GM06990 (cell line): ENCODE data around the gene BHLHA15.
A peak's percentile ranks its signal among the peaks of the same experiment; 100 is the strongest.

Source experiments
- DNase-seq: peaks from one replicate; pipeline ENCODE4 v3.0.0-alpha.2; 2011; ENCODE audit not compliant: insufficient read length; ENCODE audit errors: extremely low read depth
- H3K27me3 ChIP-seq: replicated peaks from 2 replicates; pipeline ENCODE4 v1.6.0; 2011; ENCODE audit warnings: low read length; ENCODE audit not compliant: control insufficient read depth, insufficient read depth
- H3K36me3 ChIP-seq: 2 replicates; pipeline ENCODE4 v1.5.1; 2011; ENCODE audit warnings: low read length; ENCODE audit not compliant: control insufficient read depth, insufficient read depth
- H3K4me3 ChIP-seq: replicated peaks from 2 replicates; pipeline ENCODE4 v1.5.1; 2011; ENCODE audit warnings: low read depth, mild to moderate bottlenecking, control low read depth, low read length
- TF ChIP-seq, protein P1 (sequence below): IDR thresholded peaks from 2 replicates; pipeline ENCODE4 v1.5.1; 2011; ENCODE audit warnings: low read length, control low read depth, mild to moderate bottlenecking, inconsistent platforms; ENCODE audit not compliant: insufficient read depth, poor library complexity, severe bottlenecking

The BHLHA15 gene

DNA sequence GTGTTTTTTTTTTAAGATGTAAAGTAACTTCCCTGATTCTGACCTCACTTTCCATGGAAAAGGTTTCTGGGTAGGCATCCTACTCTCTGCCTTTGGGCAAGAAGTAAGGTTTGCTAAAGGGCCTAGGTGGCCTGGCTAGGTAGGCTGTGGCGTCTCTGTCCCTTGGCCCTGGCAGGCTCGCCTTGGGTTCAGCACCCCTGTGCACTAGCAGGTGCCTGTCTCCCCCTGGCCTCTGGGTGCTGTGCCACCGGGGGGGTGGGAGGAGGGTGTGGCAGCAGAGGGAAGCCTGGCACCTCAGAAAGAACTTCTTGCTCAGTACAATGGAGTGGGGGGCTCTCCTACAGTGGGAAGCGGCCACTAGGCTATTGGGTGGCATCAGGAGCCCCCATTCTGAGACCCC lies 26.8 kb downstream of the BHLHA15 start:
- DNase-seq: no peak
- Histone ChIP-seq H3K4me3 (no peak overlapping the region), H3K27me3 (no peaks in the 10 kb centered on the region), H3K36me3 (peaks cover 4% of the 10 kb centered on the region)
- TF ChIP-seq, protein P1, sequence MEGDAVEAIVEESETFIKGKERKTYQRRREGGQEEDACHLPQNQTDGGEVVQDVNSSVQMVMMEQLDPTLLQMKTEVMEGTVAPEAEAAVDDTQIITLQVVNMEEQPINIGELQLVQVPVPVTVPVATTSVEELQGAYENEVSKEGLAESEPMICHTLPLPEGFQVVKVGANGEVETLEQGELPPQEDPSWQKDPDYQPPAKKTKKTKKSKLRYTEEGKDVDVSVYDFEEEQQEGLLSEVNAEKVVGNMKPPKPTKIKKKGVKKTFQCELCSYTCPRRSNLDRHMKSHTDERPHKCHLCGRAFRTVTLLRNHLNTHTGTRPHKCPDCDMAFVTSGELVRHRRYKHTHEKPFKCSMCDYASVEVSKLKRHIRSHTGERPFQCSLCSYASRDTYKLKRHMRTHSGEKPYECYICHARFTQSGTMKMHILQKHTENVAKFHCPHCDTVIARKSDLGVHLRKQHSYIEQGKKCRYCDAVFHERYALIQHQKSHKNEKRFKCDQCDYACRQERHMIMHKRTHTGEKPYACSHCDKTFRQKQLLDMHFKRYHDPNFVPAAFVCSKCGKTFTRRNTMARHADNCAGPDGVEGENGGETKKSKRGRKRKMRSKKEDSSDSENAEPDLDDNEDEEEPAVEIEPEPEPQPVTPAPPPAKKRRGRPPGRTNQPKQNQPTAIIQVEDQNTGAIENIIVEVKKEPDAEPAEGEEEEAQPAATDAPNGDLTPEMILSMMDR: no peak

DNA sequence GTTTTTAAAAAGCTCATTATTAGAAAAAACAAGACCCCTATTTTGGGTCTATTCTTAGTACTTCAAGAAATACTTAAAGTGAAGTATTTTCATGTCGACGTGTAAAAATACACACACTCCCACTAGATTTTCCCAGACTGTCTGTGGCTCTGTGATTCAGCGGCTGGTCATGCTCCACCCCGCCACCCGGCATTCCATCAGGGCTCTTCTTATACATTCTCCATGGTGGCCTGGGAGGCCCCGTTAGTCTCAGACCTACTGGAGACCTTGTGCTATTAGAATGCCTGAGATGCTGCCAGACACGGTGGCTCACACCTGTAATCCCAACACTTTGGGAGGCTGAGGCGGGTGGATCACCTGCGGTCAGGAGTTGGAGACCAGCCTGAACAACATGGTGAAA lies 27.7 kb downstream of the BHLHA15 start:
- Histone ChIP-seq H3K27me3 (no peaks in the 10 kb centered on the region), H3K36me3 (peaks cover 6% of the 10 kb centered on the region), H3K4me3 (no peak overlapping the region)
- no peak for DNase-seq
- TF ChIP-seq, protein P1: no peak

DNA sequence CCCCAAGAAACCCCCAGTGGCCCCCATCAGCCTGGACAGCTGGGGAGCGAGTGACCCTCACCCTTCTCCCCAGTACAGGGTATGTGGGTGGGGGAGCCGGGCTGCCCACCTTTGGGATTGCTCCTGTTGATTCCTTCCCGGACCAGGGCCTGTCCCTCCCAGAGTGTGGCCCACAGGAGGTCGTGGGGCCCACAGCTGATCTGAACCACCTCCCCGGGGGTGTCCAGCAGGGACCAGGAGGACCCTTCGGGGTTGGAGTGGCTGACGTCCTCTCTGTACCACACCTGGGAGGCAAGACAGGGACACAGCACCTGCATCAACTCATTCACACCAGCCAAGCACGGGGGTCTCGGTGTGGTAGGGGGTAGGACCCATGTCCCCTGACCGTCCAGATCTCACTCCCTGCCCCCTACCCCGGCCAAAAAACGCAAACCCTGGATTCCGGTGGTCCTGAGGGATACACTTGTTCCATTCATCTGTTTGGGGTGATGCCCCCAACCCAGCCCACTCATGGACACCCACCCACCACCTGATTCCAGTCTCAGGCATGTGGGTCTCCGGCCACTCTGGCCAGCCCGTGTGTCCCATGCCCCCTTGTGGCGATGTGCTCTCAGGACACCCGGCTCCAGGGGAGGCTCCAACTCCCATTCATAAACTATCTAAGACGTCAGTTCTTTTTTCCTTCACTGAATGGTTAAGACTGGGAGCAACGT lies 29.9 kb downstream of the BHLHA15 start:
- Histone ChIP-seq H3K4me3 (no peak overlapping the region), H3K36me3 (peaks cover 4% of the 10 kb centered on the region), H3K27me3 (no peaks in the 10 kb centered on the region)
- TF ChIP-seq, protein P1: peak; percentile 94
- no peak for DNase-seq

DNA sequence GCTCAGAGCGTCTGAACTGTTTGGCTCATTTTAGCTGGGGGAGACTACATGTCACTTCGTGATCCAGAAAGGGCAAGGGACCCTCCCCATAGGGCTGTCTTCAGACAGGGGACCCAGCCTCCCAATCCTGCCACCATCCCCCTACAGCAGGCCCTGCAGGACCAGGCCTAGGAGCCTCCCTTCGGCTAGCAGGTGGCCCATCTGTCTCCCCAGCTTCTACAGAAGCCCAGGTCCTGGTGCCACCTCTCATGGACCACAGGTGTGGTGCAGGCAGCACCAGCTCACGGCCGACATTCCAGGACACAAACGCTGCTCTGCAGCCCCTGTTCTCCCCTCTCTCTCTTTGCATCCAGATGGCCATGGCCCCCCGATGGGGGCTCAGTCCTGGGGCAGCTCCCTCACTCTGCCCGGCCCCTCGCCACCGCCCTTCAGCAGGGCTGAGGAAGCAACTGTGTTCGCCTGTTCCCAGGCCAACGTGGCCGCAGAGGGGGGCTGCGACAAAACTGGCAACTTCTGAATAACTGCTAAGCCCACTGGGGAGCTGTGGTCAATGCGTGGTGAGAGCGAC lies 30.5 kb downstream of the BHLHA15 start:
- H3K4me3 ChIP-seq: no peak overlapping the region
- H3K27me3 ChIP-seq: no peaks in the 10 kb centered on the region
- TF ChIP-seq, protein P1: no peak
- H3K36me3 ChIP-seq: peaks cover 2% of the 10 kb centered on the region
- DNase-seq: no peak

DNA sequence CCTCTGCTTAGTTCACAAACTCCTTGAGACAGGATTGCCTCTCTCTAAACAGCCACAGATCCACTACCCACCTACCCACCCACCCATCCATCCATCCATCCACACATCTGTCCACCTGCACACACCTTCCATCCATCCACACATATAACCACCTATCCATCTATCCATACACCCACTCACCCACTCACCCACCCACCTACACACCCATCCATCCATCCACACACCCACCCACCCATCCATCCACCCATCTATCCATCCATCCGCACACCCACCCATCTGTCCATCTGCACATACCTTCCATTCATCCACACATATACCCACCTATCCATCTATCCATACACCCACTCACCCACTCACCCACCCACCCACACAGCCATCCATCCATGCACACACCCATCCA lies 31.1 kb downstream of the BHLHA15 start:
- no peak overlapping the region for H3K4me3 ChIP-seq
- TF ChIP-seq, protein P1: no peak
- no peak for DNase-seq
- no peaks in the 10 kb centered on the region for H3K27me3 ChIP-seq
- peaks cover 2% of the 10 kb centered on the region for H3K36me3 ChIP-seq
